A549 (cell line): ENCODE measurements around the gene RAN.

Experiments used
- BHLHE40 ChIP-seq: IDR thresholded peaks from 2 replicates; pipeline ENCODE4 v1.6.1; 2012; ENCODE audit warnings: low read depth, low read length, inconsistent platforms
- CTCF ChIP-seq: fragments of >200 bp; sonication (Bioruptor Twin); formaldehyde crosslinking; IDR thresholded peaks from 3 replicates; pipeline ENCODE4 v1.5.1; 2016
- EHMT2 ChIP-seq: fragments of 200-600 bp; sonication (generic); IDR thresholded peaks from 2 replicates; pipeline ENCODE4 v1.6.1; 2016; ENCODE audit warnings: antibody characterized with exemption, low read depth, mild to moderate bottlenecking, moderate library complexity
- EP300 ChIP-seq, 2 experiments: fragments of >200 bp; sonication (Bioruptor Twin); formaldehyde crosslinking; IDR thresholded peaks; 2 replicates in 1 of 2; 3 replicates in 1 of 2; pipeline ENCODE4 v1.6.1; 2016 to 2017
- HEYL ChIP-seq: fragments of 250-450 bp; sonication (Bioruptor Pico); IDR thresholded peaks from 2 replicates; pipeline ENCODE4 v1.8.0; 2021; ENCODE audit warnings: mild to moderate bottlenecking, moderate library complexity
- HMGXB4 ChIP-seq: fragments of 250-450 bp; sonication (Bioruptor Pico); IDR thresholded peaks from 2 replicates; pipeline ENCODE4 v1.5.0; 2021; ENCODE audit warnings: mild to moderate bottlenecking, moderate library complexity, borderline replicate concordance
- MAFK ChIP-seq: fragments of 450-650 bp; IDR thresholded peaks from 2 replicates; pipeline ENCODE4 v1.6.1; 2014; ENCODE audit not compliant: partially characterized antibody
- MAX ChIP-seq: IDR thresholded peaks from 2 replicates; pipeline ENCODE4 v1.6.1; 2012
- POLR2A ChIP-seq: IDR thresholded peaks from 2 replicates; pipeline ENCODE4 v1.6.1; 2012; ENCODE audit warnings: mild to moderate bottlenecking, low read length
- ZNF302 ChIP-seq: fragments of 250-450 bp; sonication (Bioruptor Pico); IDR thresholded peaks from 2 replicates; pipeline ENCODE4 v1.9.0; 2021; ENCODE audit warnings: inconsistent platforms, mild to moderate bottlenecking, moderate library complexity
- TF ChIP-seq, protein P1 (sequence below): fragments of 150-350 bp; IDR thresholded peaks from 2 replicates; pipeline ENCODE4 v1.6.1; 2014; ENCODE audit warnings: low read depth, mild to moderate bottlenecking, low read length

DNA sequence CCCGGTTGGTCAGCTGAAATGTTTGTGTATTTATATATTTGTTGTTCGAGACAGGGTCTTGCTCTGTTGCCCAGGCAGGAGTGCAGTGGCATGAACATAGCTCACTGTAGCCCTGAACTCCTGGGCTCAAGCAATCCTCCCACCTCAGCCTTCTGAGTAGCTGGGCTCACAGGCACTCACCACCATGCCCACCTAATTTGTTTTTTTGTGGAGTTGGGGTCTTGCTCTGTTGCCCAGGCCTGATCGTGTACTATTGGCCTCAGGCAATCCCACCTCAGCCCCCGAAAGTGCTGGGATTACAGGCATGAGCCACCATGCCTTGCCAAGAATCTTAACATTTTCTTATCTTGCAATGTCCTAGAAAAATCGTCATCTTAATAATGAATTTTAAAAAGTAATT lies 3.3 kb downstream of the RAN start:
- no peak for TF ChIP-seq CTCF
- no peak for TF ChIP-seq EP300 (IDR thresholded peaks at IDR 0.05)
- TF ChIP-seq HEYL (CRISPR knock-in tag) = no peak
- TF ChIP-seq EHMT2 = no peak
- TF ChIP-seq HMGXB4 = no peak
- TF ChIP-seq POLR2A = no peak
- TF ChIP-seq, protein P1, sequence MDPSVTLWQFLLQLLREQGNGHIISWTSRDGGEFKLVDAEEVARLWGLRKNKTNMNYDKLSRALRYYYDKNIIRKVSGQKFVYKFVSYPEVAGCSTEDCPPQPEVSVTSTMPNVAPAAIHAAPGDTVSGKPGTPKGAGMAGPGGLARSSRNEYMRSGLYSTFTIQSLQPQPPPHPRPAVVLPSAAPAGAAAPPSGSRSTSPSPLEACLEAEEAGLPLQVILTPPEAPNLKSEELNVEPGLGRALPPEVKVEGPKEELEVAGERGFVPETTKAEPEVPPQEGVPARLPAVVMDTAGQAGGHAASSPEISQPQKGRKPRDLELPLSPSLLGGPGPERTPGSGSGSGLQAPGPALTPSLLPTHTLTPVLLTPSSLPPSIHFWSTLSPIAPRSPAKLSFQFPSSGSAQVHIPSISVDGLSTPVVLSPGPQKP = no peak
- no peak for TF ChIP-seq MAFK
- no peak for TF ChIP-seq MAX
- TF ChIP-seq ZNF302 (CRISPR knock-in tag) = no peak
- TF ChIP-seq BHLHE40 = no peak
